Erythroblast (primary cell): Measurements from ENCODE around the gene ZBED5.

Source experiments
- GATA1 ChIP-seq: IDR thresholded peaks from 2 replicates; pipeline ENCODE4 v1.6.1; 2011; ENCODE audit warnings: low read depth, mild to moderate bottlenecking, control low read depth, low read length, moderate library complexity
- POLR2A ChIP-seq: IDR thresholded peaks from 2 replicates; pipeline ENCODE4 v1.6.1; 2011; ENCODE audit warnings: mild to moderate bottlenecking, low read length

DNA sequence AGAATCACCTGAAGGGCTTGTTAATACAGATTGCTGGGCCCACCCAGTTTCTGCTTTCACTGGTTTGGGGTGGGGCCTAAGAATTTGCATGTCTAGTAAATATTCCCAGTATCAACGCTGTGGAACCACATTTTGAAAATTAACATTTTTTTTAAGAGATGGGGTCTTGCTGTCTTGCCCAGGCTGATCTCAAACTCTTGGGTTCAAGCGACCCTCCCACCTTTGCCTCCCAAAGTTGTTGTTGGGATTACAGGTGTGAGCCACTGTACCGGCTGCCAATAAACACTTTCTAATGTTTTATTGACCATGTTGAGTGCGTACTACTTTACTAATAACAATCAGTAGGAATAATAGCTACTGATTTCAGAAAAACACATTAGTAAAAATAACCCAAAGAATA, 51.6 kb downstream of the ZBED5 start:
- TF ChIP-seq POLR2A (no peak), GATA1 (no peak)
